Spleen (tissue), 11 donors: ENCODE data around the gene NDUFS4. TPM values are rescaled to one million over a fixed set of nuclear protein-coding genes. Genes with fewer than 3 reads are reported as not detected.

Source experiments
- DNase-seq: peaks from one replicate; pipeline ENCODE4 v3.0.0-alpha.2; 2020
- H3K27ac ChIP-seq, 8 donors: fragments of 200-600 bp; sonication (generic) in 7 of 8; 1 replicate in 4 of 8; 2 replicates in 4 of 8; pipeline versions ENCODE4 v1.5.0 to v1.8.0; 2016 to 2021; ENCODE audit warnings: inconsistent platforms in 4 of 8, mild to moderate bottlenecking in 4 of 8, moderate library complexity in 1 of 8
- H3K27me3 ChIP-seq, 7 donors: fragments of 200-600 bp; sonication (generic) in 6 of 7; replicated peaks in 1 of 7; 1 replicate in 4 of 7; 2 replicates in 3 of 7; pipeline versions ENCODE4 v1.5.0 to v1.8.0; 2016 to 2021; ENCODE audit warnings: inconsistent platforms in 3 of 7, mild to moderate bottlenecking in 1 of 7
- H3K36me3 ChIP-seq, 6 donors: fragments of 200-600 bp; sonication (generic) in 5 of 6; 1 replicate in 4 of 6; 2 replicates in 2 of 6; pipeline versions ENCODE4 v1.5.0 to v1.8.0; 2016 to 2021; ENCODE audit warnings: inconsistent platforms in 2 of 6
- H3K4me1 ChIP-seq, 6 donors: fragments of 200-600 bp; sonication (generic) in 5 of 6; 1 replicate in 3 of 6; 2 replicates in 3 of 6; pipeline versions ENCODE4 v1.5.0 to v1.8.0; 2016 to 2021; ENCODE audit warnings: inconsistent platforms in 3 of 6
- H3K4me3 ChIP-seq, 8 donors: fragments of 200-600 bp; sonication (generic) in 7 of 8; 1 replicate in 4 of 8; 2 replicates in 4 of 8; pipeline versions ENCODE4 v1.5.0 to v1.8.0; 2016 to 2021; ENCODE audit warnings: inconsistent platforms in 4 of 8, mild to moderate bottlenecking in 4 of 8, moderate library complexity in 2 of 8
- H3K9me3 ChIP-seq, 8 donors: fragments of 200-600 bp; sonication (generic) in 7 of 8; 1 replicate in 4 of 8; 2 replicates in 4 of 8; pipeline versions ENCODE4 v1.5.0 to v1.8.0; 2016 to 2021; ENCODE audit warnings: inconsistent platforms in 4 of 8
- POLR2A ChIP-seq, 3 donors: fragments of 450-650 bp; IDR thresholded peaks; one replicate each; pipeline ENCODE4 v1.5.1; 2017; ENCODE audit warnings: antibody characterized with exemption in 3 of 3, mild to moderate bottlenecking in 1 of 3
- POLR2AphosphoS5 ChIP-seq, 3 donors: sonication (generic); formaldehyde crosslinking; IDR thresholded peaks; one replicate each; pipeline ENCODE4 v1.5.1; 2017; ENCODE audit warnings: antibody characterized with exemption in 3 of 3
- WGBS, 5 donors: extraction: QIAGEN DNeasy Blood & Tissue Kit in 3 of 5; methylation state at CpG; one replicate each; pipeline versions ENCODE4 v1.1.5 to v1.1.7; 2013 to 2018; 5-methylcytosine and 5-hydroxymethylcytosine counted together
- intact Hi-C: fragments of 100-400 bp; cut with DNase I; formaldehyde crosslinking; loops from one replicate; pipeline ENCODE4 v1.15.0; 2023; ENCODE audit warnings: low total_unique reads
- polyA plus RNA-seq, 3 donors: library from polyadenylated mRNA; stranded (reverse); fragments of 200-250 nt; gene quantifications; one replicate each; pipeline ENCODE4 v1.2.1, GENCODE V29; 2013
- total RNA-seq, 7 donors: library from RNA; depleted of rRNA in 3 of 7; stranded (reverse); fragments of >200 nt in 3 of 7; fragmentation: NEBNext Ultra II Directional in 4 of 7; extraction: Animal tissue kit (Norgen Biotek cat#: 25700) in 4 of 7; gene quantifications; one replicate each; pipeline versions ENCODE4 v1.1.0 to v1.2.1, GENCODE V29; 2016 to 2021
- TF ChIP-seq, protein P1 (sequence below), 11 experiments: fragments of 200-600 bp in 7 of 11; fragments of 450-650 bp in 4 of 11; sonication (generic) in 4 of 11; IDR thresholded peaks in 8 of 11; conservative IDR thresholded peaks in 3 of 11; 1 replicate in 7 of 11; 2 replicates in 4 of 11; pipeline versions ENCODE4 v1.4.0 to v1.8.0; 2016 to 2021; ENCODE audit warnings: antibody characterized with exemption in 11 of 11, inconsistent platforms in 4 of 11, mild to moderate bottlenecking in 1 of 11
- donor health status: healthy with polysubstance abuse.
- donor health status: DM: no; HTN: no; CAD: no; lungs with moderate emphysema.
- donor health status: DM: no; HTN: no; CAD: no.
- donor health status: Bipolar disorder and iron deficiency.
- donor health status: healthy.
- donor health status: DM: no; HTN: no; CAD: no.
- donor health status: DM: yes; HTN: yes; CAD: no.

The NDUFS4 gene
- total and polyA plus RNA-seq, 10 donors = 35.4 to 59.4 (median 47.2) TPM

GRCh38 chr5:53558966-53559365, 1.5 kb upstream of the NDUFS4 start:
- TF ChIP-seq, protein P1, sequence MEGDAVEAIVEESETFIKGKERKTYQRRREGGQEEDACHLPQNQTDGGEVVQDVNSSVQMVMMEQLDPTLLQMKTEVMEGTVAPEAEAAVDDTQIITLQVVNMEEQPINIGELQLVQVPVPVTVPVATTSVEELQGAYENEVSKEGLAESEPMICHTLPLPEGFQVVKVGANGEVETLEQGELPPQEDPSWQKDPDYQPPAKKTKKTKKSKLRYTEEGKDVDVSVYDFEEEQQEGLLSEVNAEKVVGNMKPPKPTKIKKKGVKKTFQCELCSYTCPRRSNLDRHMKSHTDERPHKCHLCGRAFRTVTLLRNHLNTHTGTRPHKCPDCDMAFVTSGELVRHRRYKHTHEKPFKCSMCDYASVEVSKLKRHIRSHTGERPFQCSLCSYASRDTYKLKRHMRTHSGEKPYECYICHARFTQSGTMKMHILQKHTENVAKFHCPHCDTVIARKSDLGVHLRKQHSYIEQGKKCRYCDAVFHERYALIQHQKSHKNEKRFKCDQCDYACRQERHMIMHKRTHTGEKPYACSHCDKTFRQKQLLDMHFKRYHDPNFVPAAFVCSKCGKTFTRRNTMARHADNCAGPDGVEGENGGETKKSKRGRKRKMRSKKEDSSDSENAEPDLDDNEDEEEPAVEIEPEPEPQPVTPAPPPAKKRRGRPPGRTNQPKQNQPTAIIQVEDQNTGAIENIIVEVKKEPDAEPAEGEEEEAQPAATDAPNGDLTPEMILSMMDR (IDR thresholded peaks at IDR 0.05 in 8 of 11, conservative IDR thresholded peaks at IDR 0.05 in 3 of 11) = no peak
- TF ChIP-seq POLR2AphosphoS5 (IDR thresholded peaks at IDR 0.05) = no peak
- no peak for TF ChIP-seq POLR2A (IDR thresholded peaks at IDR 0.05)
- H3K36me3 ChIP-seq = no peaks in the 10 kb centered on the region
- intact Hi-C loops = no loop called here
- peaks cover 15 to 37% (median 32%) of the 10 kb centered on the region in 6 donors for H3K4me1 ChIP-seq
- H3K9me3 ChIP-seq = peaks cover 0 to 8% (median 0%) of the 10 kb centered on the region in 8 donors
- no peak overlapping the region for H3K27ac ChIP-seq
- peaks cover 0 to 24% (median 0%) of the 10 kb centered on the region in 7 donors for H3K27me3 ChIP-seq
- no peak overlapping the region for H3K4me3 ChIP-seq
- DNase-seq = no peak

- Histone ChIP-seq H3K36me3 (no peaks in the 10 kb centered on the region), H3K4me3 (peak overlapping the region; percentile 66 to 95 (median 80)), H3K4me1 (peaks cover 17 to 48% (median 35%) of the 10 kb centered on the region in 6 donors), H3K9me3 (peaks cover 0 to 8% (median 0%) of the 10 kb centered on the region in 8 donors), H3K27ac (peak overlapping the region in 7 of 8 donors; percentile 79 to 88 (median 85)), H3K27me3 (peaks cover 0 to 14% (median 0%) of the 10 kb centered on the region in 7 donors)
- intact Hi-C loops = no loop called here
- WGBS, 5 donors = 40 to 53% (median 48%) methylated on average over 5 of the region's 5 CpGs
- TF ChIP-seq, protein P1 (IDR thresholded peaks at IDR 0.05 in 8 of 11, conservative IDR thresholded peaks at IDR 0.05 in 3 of 11) = no peak
- TF ChIP-seq POLR2A (IDR thresholded peaks at IDR 0.05) (no peak), POLR2AphosphoS5 (IDR thresholded peaks at IDR 0.05) (no peak)
- DNase-seq = no peak
These were observed 411 bp upstream of the NDUFS4 start for GRCh38 chr5:53560028-53560427.

GRCh38 chr5:53568401-53568800, 8.0 kb downstream of the NDUFS4 start:
- Histone ChIP-seq H3K27me3 (no peaks in the 10 kb centered on the region), H3K9me3 (peaks cover 0 to 3% (median 0%) of the 10 kb centered on the region in 8 donors), H3K36me3 (no peaks in the 10 kb centered on the region), H3K4me1 (peaks cover 3 to 48% (median 11%) of the 10 kb centered on the region in 6 donors), H3K27ac (no peak overlapping the region), H3K4me3 (no peak overlapping the region)
- no peak for TF ChIP-seq POLR2AphosphoS5 (IDR thresholded peaks at IDR 0.05)
- no peak for TF ChIP-seq POLR2A (IDR thresholded peaks at IDR 0.05)
- TF ChIP-seq, protein P1 (IDR thresholded peaks at IDR 0.05 in 8 of 11, conservative IDR thresholded peaks at IDR 0.05 in 3 of 11) = no peak
- intact Hi-C loops = no loop called here
- no peak for DNase-seq

- intact Hi-C loops = no loop called here
- H3K27me3 ChIP-seq = no peaks in the 10 kb centered on the region
These were observed 8.4 kb downstream of the NDUFS4 start for GRCh38 chr5:53568871-53569270.

More at GRCh38 chr5:53568871-53569270, 8.4 kb downstream of the NDUFS4 start:
- TF ChIP-seq POLR2A (IDR thresholded peaks at IDR 0.05) = no peak
- TF ChIP-seq, protein P1 (IDR thresholded peaks at IDR 0.05 in 8 of 11, conservative IDR thresholded peaks at IDR 0.05 in 3 of 11) = no peak
- Histone ChIP-seq H3K27ac (no peak overlapping the region), H3K4me1 (peaks cover 3 to 48% (median 6%) of the 10 kb centered on the region in 6 donors), H3K9me3 (peaks cover 0 to 3% (median 0%) of the 10 kb centered on the region in 8 donors), H3K4me3 (no peak overlapping the region), H3K36me3 (no peaks in the 10 kb centered on the region)
- no peak for DNase-seq
- 81 to 92% (median 91%) methylated on average over 1 of the region's 1 CpG for WGBS, 5 donors
